Left lung (tissue), 10 donors: ENCODE measurements around the gene PXDN. TPM values are rescaled to one million over a fixed set of nuclear protein-coding genes. Genes with fewer than 3 reads are reported as not detected.

Experiments used
- ATAC-seq: fragments of 200-7000 bp; cut with Tn5 transposase; one replicate; pipeline ENCODE4 v1.9.1; 2020; ENCODE audit warnings: moderate library complexity
- DNase-seq, 4 donors: peaks; one replicate each; pipeline ENCODE4 v3.0.0-alpha.2; 2013 to 2020
- H3K27ac ChIP-seq, 2 donors: fragments of 200-600 bp; sonication (generic) in 1 of 2; one replicate each; pipeline versions ENCODE4 v1.5.0 to v1.8.0; 2020 to 2021
- H3K27me3 ChIP-seq, 2 donors: fragments of 200-600 bp; sonication (generic) in 1 of 2; one replicate each; pipeline versions ENCODE4 v1.5.0 to v1.8.0; 2020 to 2021
- H3K36me3 ChIP-seq, 2 donors: fragments of 200-600 bp; sonication (generic) in 1 of 2; one replicate each; pipeline versions ENCODE4 v1.5.0 to v1.8.0; 2020 to 2021
- H3K4me1 ChIP-seq, 2 donors: fragments of 200-600 bp; one replicate each; pipeline ENCODE4 v1.8.0; 2021
- H3K4me3 ChIP-seq, 2 donors: fragments of 200-600 bp; sonication (generic) in 1 of 2; one replicate each; pipeline versions ENCODE4 v1.5.0 to v1.8.0; 2020 to 2021; ENCODE audit warnings: mild to moderate bottlenecking in 1 of 2
- H3K9me3 ChIP-seq, 2 donors: fragments of 200-600 bp; sonication (generic) in 1 of 2; one replicate each; pipeline versions ENCODE4 v1.5.0 to v1.8.0; 2020 to 2021
- CTCF ChIP-seq, 2 donors: fragments of 200-600 bp; sonication (generic) in 1 of 2; IDR thresholded peaks; one replicate each; pipeline versions ENCODE4 v1.5.0 to v1.8.0; 2021; ENCODE audit warnings: antibody characterized with exemption in 2 of 2
- intact Hi-C, 2 donors: fragments of 100-400 bp; cut with DNase I; formaldehyde crosslinking; loops; one replicate each; pipeline versions ENCODE4 v1.11.2 to v1.14.2; 2022
- polyA plus RNA-seq, 6 donors: library from polyadenylated mRNA; unstranded; fragments of 120-200 nt; gene quantifications; one replicate each; pipeline ENCODE4 v1.2.1, GENCODE V29; 2013; ENCODE audit not compliant: insufficient read length in 6 of 6
- total RNA-seq, 2 donors: library from RNA; stranded (reverse); fragmentation: NEBNext Ultra II Directional; extraction: Animal tissue kit (Norgen Biotek cat#: 25700); gene quantifications; one replicate each; pipeline ENCODE4 v1.2.1, GENCODE V29; 2021
- donor health status: DM: no; HTN: yes; CAD: no.
- donor health status: DM: no; HTN: no; CAD: no.

Gene PXDN
- total and polyA plus RNA-seq, 8 donors, result 44.8 to 215 (median 174) TPM

- no peak overlapping the region for H3K4me3 ChIP-seq
- H3K36me3 ChIP-seq, result peaks cover 0 to 28% of the 10 kb centered on the region in 2 donors
- H3K27me3 ChIP-seq, result no peaks in the 10 kb centered on the region
- TF ChIP-seq CTCF (IDR thresholded peaks at IDR 0.05), result no peak
- peak in 1 of 4 donors; percentile 25 for DNase-seq
- intact Hi-C loops, result no loop called here
- no peak for ATAC-seq
- no peak overlapping the region for H3K27ac ChIP-seq
- peaks cover under 1 to 6% of the 10 kb centered on the region in 2 donors for H3K4me1 ChIP-seq
- no peaks in the 10 kb centered on the region for H3K9me3 ChIP-seq
Observed at GRCh38 chr2:1658394-1659151, 85.7 kb downstream of the PXDN start.

- no peak for TF ChIP-seq CTCF (IDR thresholded peaks at IDR 0.05)
- H3K27me3 ChIP-seq, result no peaks in the 10 kb centered on the region
- intact Hi-C loops, result no loop called here
- no peaks in the 10 kb centered on the region for H3K9me3 ChIP-seq
- ATAC-seq (no peak), DNase-seq (peak in 1 of 4 donors; percentile 31)
- H3K27ac ChIP-seq, result no peak overlapping the region
- H3K4me1 ChIP-seq, result peaks cover 6 to 18% of the 10 kb centered on the region in 2 donors
- H3K36me3 ChIP-seq, result peaks cover 0 to 25% of the 10 kb centered on the region in 2 donors
- H3K4me3 ChIP-seq, result no peak overlapping the region
Observed at GRCh38 chr2:1656961-1657841, 87.1 kb downstream of the PXDN start.

GRCh38 chr2:1656326-1656960 lies 87.9 kb downstream of the PXDN start:
- H3K4me1 ChIP-seq, result peaks cover 6 to 18% of the 10 kb centered on the region in 2 donors
- ATAC-seq (no peak), DNase-seq (peak in 1 of 4 donors; percentile 31)
- peaks cover 0 to 19% of the 10 kb centered on the region in 2 donors for H3K36me3 ChIP-seq
- H3K4me3 ChIP-seq, result no peak overlapping the region
- intact Hi-C loops, result no loop called here
- no peak for TF ChIP-seq CTCF (IDR thresholded peaks at IDR 0.05)
- no peaks in the 10 kb centered on the region for H3K9me3 ChIP-seq
- H3K27me3 ChIP-seq, result no peaks in the 10 kb centered on the region
- no peak overlapping the region for H3K27ac ChIP-seq

GRCh38 chr2:1655461-1655860 lies 88.9 kb downstream of the PXDN start:
- intact Hi-C loops, result no loop called here
- no peaks in the 10 kb centered on the region for H3K27me3 ChIP-seq
- H3K36me3 ChIP-seq, result peaks cover 0 to 9% of the 10 kb centered on the region in 2 donors
- H3K4me1 ChIP-seq, result peaks cover 6 to 18% of the 10 kb centered on the region in 2 donors
- H3K27ac ChIP-seq, result no peak overlapping the region
- DNase-seq (peak in 1 of 4 donors; percentile 25), ATAC-seq (no peak)
- H3K4me3 ChIP-seq, result no peak overlapping the region
- no peaks in the 10 kb centered on the region for H3K9me3 ChIP-seq
- no peak for TF ChIP-seq CTCF (IDR thresholded peaks at IDR 0.05)
